ENCODE results near the gene TNIP2. TPM values are rescaled to one million over a fixed set of nuclear protein-coding genes. Genes with fewer than 3 reads are reported as not detected.

TNIP2 gene
- total RNA-seq, 1 experiment from 2014 or later, result 56.5 TPM

DNA sequence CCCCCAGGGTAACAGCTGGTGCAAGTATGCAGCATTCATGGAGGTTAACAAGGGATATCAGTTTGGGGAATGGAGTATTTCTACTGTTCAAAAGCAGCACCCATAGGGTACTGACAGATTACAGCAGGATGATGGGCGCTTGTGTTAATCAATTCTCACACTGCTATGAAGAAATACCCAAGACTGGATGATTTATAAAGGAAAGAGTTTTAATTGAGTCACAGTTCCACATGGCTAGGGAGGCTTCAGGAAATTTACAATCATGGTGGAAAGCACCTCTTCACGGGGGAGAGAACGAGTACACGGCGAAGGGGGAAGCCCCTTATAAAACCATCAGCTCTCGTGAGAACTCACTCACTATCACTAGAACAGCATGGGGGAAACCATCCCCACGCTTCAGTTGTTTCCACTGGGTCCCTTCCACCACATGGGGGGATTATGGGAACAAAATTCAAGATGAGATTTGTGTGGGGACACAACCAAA is 64.1 kb downstream of the TNIP2 start:
- H2AFZ ChIP-seq (ENCODE audit: low read length), result no peak overlapping the region
- ChIA-PET CTCF (no interaction called here), POLR2A (ENCODE audit: unreplicated experiment) (interaction anchor here (0.6 kb wide), 1 partner anchor 430 kb away, joined by 3 read pairs; the partner anchor contains the start of gene MXD4)
- no peak for ATAC-seq
- no peaks in the 10 kb centered on the region for H3K27me3 ChIP-seq (ENCODE audit: low read length)
- no peaks in the 10 kb centered on the region for H3F3A ChIP-seq (ENCODE audit: low read length, unreplicated experiment)
- TF ChIP-seq EZH2phosphoT487 (IDR thresholded peaks at IDR 0.05; ENCODE audit: borderline replicate concordance, low read length) (no peak), CTCF (conservative IDR thresholded peaks at IDR 0.05; ENCODE audit: low read depth, low read length) (no peak), EZH2 (IDR thresholded peaks at IDR 0.05; ENCODE audit: low read length, unreplicated experiment) (no peak)
- no TSS peak for BruUV-seq (replicated peaks)
- no peak overlapping the region for H3K9ac ChIP-seq (ENCODE audit: low read length)
- H3K36me3 ChIP-seq (ENCODE audit: low read depth, low read length), result peaks cover 4% of the 10 kb centered on the region; the same call in 1 of the 2 replicates
- H3K4me2 ChIP-seq (ENCODE audit: low read length), result no peak overlapping the region
- H3K4me1 ChIP-seq (ENCODE audit: insufficient read depth, low read length), result no peaks in the 10 kb centered on the region
- no peak for DNase-seq
- no peaks in the 10 kb centered on the region for H4K20me1 ChIP-seq (ENCODE audit: low read length)
- no peak overlapping the region for H3K27ac ChIP-seq (ENCODE audit: low read length)
- no peaks in the 10 kb centered on the region for H3K9me3 ChIP-seq (ENCODE audit: low read length)
- no peak overlapping the region for H3K4me3 ChIP-seq (ENCODE audit: low read length)
- H3K9me2 ChIP-seq (replicated peaks; ENCODE audit: low read length), result no peaks in the 10 kb centered on the region
- intact Hi-C loops (cut with micrococcal nuclease), result no loop called here
- H3K79me2 ChIP-seq (ENCODE audit: low read length), result no peaks in the 10 kb centered on the region

Other genes with a start within 250 kb of the TNIP2 start
- gene FAM193A, start 219.7 kb downstream of the TNIP2 start, total RNA-seq (2014; rRNA removed), result 13.6 and 21.5 TPM in 2 replicates
- 16.9 and 17.4 TPM in 2 replicates for gene SH3BP2, start 36.7 kb upstream of the TNIP2 start, total RNA-seq (2014; rRNA removed)
- gene ADD1, start 87.5 kb upstream of the TNIP2 start, total RNA-seq (2014; rRNA removed), result 118 and 124 TPM in 2 replicates
- gene NOP14, start 207.1 kb upstream of the TNIP2 start, total RNA-seq (2014; rRNA removed), result 26.0 and 30.9 TPM in 2 replicates
- 2.9 and 3.7 TPM in 2 replicates for gene GRK4, start 207.2 kb upstream of the TNIP2 start, total RNA-seq (2014; rRNA removed)